Measurements from ENCODE around the gene BAZ2A.

- no peak for TF ChIP-seq POLR2A (IDR thresholded peaks at IDR 0.05)
- no peak for TF ChIP-seq EP300 (IDR thresholded peaks at IDR 0.05)
These were observed 30.3 kb downstream of the BAZ2A start for GRCh38 chr12:56599797-56600196.
